Stimulated activated CD4-positive, alpha-beta T cell treated with anti-CD3 and anti-CD28 coated beads, Interleukin-1b, Interleukin-23, amount 100 ng/mL, for 4 hours (primary cell): Measurements from ENCODE around the gene KCNIP3.
"Not testable (repeated sequence)": the region's sequence is repeated elsewhere in the genome, so short reads cannot be mapped to it uniquely, and the experiment has no call there.

Experiments
- DNase-seq, 2 donors: peaks; one replicate each; pipeline ENCODE4 v3.0.0-alpha.2; 2020; ENCODE audit warnings: low read depth in 2 of 2

Gene KCNIP3

GRCh38 chr2:95372216-95372829 is 75.2 kb downstream of the KCNIP3 start:
- no peak for DNase-seq

- DNase-seq, result no peak
Measured at GRCh38 chr2:95372845-95373244, 75.7 kb downstream of the KCNIP3 start.

DNA sequence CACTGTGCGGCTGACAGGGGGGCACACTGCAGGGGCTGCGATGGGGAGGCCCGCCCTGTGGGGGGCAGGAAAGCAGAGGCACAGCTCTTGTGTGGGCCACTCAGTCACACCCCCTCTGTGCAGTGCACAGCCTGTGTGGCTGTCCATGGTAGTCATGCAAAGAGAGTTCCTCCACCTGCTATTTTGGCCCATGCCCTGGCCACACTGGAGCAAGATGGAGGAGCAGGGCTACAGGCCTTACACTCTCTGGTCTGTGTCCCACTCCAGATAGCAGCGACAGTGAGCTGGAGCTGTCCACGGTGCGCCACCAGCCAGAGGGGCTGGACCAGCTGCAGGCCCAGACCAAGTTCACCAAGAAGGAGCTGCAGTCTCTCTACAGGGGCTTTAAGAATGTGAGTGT is 76.9 kb downstream of the KCNIP3 start:
- no peak for DNase-seq

DNA sequence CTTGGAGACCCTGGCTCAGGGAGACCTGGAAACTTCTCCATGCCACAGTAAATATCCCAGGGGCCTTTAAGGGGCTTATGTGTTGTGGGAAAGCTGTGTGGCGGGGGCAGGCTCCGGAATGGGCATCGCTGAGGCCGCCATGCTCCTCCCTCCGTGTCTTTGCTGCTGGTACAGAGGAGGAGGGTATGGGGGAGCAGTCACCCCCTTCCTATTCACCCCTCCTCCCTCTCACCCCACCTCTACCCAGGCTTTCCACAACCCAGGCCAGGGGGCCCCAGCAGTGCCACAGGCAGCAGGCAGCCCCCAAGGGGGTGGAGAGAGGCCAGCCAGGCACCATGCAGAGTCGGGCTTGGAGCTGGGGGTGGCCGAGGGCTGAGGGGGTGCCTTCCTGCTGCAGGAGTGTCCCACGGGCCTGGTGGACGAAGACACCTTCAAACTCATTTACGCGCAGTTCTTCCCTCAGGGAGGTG is 77.3 kb downstream of the KCNIP3 start:
- no peak for DNase-seq

DNA sequence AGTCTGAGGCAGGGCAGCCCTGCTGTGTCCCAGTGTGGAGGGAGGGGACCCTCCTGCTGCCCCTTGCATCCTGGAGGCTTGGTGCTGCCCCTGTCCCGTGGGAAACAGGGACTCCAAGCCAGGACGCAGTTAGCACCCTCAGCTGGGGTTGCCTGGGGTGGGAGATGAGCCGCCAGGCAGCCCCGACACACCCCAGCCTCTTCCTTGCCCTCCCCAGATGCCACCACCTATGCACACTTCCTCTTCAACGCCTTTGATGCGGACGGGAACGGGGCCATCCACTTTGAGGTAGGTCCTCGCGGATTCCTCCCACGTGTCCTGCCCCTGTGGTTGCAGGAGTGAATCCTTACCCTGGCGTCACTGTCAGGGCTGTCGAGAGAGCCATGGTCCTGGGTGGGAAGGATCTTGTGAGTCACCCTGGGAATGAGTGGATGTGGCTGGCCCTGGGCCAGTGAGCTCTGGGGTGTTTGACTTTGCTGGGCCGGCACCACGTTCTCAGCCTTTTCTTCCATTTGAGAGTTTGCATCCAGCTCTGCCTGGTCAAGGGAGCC is 77.8 kb downstream of the KCNIP3 start:
- DNase-seq, result no peak

DNA sequence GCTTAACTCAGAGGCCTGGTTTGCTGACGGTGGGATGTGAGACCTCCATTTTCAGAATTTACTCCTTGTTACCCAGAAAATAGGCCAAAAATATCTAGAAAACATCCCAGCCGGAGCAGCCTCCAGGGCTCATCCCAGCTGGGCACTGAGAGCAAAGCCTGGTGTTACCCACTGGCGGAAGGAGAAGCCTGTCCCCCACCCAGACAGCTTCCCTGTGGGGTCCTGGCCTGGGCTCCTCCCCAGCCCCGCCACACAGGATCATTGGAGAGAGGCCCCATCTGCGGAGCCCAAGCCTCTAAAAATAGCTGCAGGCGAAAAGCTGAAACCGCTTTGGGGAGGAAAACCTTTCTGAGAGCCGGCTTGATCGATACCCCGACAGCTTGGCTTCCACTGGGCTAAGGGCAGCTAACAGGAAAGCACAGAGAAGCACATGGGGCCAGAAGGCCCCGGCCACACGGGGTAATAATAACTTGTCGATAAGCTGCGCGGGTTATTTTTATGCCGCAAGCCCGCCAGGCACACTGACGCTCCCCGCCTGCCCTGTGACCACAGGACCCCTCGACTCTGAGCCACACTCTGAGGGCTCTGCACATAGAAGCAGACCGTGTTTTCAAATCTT is 78.5 kb downstream of the KCNIP3 start:
- no peak for DNase-seq

- no peak for DNase-seq
Measured at GRCh38 chr2:95376311-95377215, 79.4 kb downstream of the KCNIP3 start.

DNA sequence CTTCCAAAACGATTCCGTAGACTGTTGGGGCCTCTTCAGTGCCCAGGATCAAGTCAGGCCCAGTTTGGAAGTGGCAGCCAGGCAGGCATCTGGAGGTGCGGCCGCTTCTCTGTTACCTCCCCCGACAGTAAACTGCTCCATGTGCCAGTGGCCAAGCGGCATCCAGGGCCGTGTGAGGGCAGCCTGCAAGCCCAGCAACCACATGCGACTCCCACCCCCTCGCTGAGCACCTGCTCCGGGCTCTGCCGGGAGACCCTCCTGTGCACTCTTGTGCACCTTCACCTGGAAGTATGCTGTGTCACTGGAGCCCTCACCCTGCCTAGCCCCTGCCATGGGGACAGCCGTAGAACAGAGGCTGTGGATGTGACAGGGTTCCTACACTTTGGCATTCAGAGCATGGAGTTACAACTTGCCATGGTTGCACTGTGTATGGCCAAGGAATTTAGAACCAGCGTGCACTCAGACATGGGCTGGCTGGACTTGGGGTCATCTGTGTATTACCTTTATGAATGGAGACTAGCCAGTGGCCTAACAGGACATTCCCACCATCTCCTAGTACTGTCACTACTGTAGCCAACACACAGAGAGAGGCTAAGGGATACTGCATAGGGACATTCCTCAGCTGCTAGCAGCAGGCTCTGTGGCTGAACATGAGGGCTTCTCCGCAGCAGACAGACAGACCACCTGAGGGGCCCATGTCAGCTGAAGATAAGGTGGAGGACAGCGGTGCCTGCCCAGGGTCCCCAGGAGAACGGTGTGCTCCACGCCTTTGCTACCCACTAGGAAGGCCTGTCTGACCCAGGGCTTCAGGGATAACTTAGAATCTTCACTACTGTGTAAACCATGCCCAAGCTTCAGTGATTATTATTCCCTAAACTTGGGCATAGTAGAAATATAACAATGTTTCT is 80.3 kb downstream of the KCNIP3 start:
- DNase-seq, result no peak

DNA sequence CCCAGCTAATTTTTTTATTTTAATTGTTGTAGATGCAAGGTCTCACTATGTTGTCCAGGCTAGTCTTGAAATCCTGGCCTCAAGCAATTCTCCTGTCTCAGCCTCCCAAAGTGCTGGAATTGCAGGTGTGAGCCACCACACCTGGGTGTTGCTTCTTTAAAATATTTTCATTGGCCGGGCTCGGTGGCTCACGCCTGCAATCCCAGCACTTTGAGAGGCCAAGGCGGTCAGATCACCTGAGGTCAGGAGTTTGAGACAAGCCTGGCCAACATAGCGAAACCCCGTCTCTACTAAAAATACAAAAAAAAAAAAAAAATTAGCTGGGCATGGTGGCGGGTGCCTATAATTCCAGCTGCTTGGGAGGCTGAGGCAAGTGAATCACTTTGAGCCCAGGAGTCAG is 81.1 kb downstream of the KCNIP3 start:
- DNase-seq, result not testable (repeated sequence)

GRCh38 chr2:95379371-95379831 is 82.3 kb downstream of the KCNIP3 start:
- DNase-seq, result no peak

- DNase-seq, result no peak
Measured at GRCh38 chr2:95380280-95380679, 83.1 kb downstream of the KCNIP3 start.

DNA sequence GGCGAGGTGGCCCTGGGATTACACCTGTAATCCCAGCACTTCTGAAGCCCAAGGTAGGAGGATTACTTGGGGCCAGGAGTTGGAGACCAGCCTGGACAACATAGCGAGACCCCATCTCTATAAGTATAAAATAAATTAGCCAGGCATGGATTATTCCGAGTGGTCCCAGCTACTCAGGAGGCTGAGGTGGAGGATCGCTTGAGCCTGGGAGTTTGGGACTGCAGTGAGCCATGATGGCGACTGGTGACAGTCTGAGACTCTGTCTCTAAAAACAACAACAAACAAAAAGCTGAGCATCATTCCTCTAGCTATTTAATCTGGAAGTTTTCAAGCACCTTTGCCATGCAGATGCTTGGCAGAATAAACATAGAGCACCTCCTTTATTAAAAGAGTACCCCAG is 83.6 kb downstream of the KCNIP3 start:
- no peak for DNase-seq

- no peak for DNase-seq
Measured at GRCh38 chr2:95381212-95382191, 84.4 kb downstream of the KCNIP3 start.

DNA sequence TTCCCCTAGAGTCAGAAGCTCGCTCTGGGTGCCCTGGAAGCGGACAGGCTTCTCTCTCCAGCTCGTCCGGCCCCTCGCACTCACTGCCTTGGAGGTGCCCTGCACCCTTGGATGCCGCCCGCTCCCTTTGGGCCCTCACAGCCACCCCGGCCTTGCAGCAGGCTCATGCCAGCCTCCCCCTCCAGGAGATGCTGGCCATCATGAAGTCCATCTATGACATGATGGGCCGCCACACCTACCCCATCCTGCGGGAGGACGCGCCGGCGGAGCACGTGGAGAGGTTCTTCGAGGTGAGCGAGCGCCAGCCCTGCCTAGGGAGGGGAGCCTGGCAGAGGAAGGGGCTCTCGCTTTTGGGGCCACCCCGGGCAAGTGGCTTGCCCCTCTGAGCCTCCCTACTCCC is 85.0 kb downstream of the KCNIP3 start:
- no peak for DNase-seq

DNA sequence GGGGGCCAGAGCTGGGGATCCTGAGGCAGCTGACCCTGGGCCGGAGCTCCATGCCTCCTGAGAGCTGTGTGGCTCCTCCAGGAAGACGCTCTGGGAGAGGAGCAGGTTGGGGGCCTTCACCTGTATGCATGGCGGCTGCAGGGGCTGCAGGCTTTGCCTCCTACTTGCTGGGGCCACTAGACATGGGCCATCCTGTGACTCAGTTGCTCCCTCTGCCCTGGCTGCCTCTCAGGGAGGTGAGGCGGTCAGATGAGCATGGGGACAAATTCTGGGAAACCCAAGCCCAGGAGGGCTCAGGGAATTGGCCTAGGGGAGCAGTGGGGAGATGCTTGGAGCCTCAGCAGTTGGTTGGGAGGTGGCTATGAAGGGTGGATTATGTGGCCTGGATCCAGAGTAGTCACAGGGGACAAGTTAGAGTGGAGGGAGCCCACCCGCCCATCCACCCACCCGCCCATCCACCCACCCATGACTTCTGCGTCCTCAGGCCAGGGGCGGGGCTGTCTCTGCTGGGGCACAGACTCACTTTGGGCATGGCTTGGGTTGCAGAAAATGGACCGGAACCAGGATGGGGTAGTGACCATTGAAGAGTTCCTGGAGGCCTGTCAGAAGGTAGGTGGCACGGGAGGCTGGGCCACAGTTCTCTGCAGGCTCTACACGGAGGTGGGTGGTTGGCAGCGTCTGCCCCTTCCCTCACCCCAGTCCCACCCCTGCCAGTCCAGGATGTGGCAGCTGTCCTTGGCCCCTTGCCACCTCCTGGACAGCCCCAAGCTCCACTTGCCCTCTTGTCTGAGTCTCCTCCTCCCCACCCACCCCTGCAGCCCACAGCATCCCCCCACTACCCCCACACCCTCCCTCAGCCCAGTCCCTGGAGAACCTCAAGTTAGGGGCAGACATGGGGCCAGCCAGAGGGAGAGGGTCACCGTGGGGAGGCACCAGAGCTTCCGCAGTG is 85.8 kb downstream of the KCNIP3 start:
- DNase-seq, result no peak

DNA sequence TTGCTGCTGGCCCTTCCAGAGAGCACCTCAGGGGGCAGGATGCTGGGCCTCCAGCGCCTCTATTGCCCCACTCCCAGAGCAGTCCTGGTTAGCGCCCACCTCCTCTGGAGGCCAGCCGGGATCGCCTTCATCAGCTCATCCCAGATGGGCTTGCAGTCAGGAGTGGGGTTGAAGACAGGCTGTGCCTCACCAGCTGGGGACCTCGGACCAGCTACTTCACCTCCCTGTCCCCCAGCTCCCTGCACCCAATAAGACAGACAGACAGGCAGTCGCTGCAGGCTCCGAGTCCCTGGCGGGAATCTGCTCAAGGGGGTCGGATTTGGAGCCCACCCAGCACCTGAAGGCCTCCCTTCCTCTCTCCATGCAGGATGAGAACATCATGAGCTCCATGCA is 86.5 kb downstream of the KCNIP3 start:
- DNase-seq, result no peak

GRCh38 chr2:95384854-95385569 is 87.9 kb downstream of the KCNIP3 start:
- no peak for DNase-seq

DNA sequence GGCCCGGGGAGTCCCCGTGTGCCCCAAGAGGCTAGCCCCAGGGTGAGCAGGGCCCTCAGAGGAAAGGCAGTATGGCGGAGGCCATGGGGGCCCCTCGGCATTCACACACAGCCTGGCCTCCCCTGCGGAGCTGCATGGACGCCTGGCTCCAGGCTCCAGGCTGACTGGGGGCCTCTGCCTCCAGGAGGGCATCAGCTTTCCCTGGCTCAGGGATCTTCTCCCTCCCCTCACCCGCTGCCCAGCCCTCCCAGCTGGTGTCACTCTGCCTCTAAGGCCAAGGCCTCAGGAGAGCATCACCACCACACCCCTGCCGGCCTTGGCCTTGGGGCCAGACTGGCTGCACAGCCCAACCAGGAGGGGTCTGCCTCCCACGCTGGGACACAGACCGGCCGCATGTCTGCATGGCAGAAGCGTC is 88.4 kb downstream of the KCNIP3 start:
- no peak for DNase-seq
